A172 (cell line): ENCODE data around the gene SYNE1. TPM values are rescaled to one million over a fixed set of nuclear protein-coding genes. Genes with fewer than 3 reads are reported as not detected.
"Not testable (repeated sequence)": the region's sequence is repeated elsewhere in the genome, so short reads cannot be mapped to it uniquely, and the experiment has no call there.

Experiments used
- DNase-seq: peaks from one replicate; pipeline ENCODE4 v3.0.0-alpha.2; 2015; ENCODE audit warnings: low spot score
- total RNA-seq: library from RNA; depleted of rRNA; stranded (reverse); fragments of >200 nt; shearing (Covaris generic); gene quantifications from 2 replicates; pipeline ENCODE4 v1.2.3, GENCODE V29; 2014

SYNE1 gene
- total RNA-seq, 1 experiment from 2014 or later, result 43.9 TPM

GRCh38 chr6:152138344-152138743 lies 498.8 kb downstream of the SYNE1 start:
- not testable (repeated sequence) for DNase-seq

DNA sequence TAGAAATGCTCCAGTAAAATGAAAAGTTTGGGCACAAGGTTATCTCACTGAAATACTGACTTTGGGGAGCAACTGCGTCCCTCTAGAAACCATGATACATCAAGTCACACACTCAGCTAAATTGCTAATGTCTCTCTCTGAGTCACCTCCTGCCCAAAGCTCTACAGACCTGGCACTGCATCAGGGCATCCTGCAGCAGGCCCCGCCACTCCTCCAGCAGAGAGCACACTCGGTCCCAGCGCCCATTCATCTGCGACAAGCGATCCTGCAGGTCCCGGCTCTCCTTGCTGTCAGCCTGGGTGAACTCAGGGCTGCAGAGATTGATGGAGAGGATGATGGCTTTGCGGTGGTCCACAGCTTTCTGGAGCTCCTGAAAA lies 500.7 kb downstream of the SYNE1 start:
- peak; percentile 16 for DNase-seq

GRCh38 chr6:152135755-152136448 lies 501.3 kb downstream of the SYNE1 start:
- no peak for DNase-seq

- no peak for DNase-seq
Measured at GRCh38 chr6:152130441-152130840, 506.7 kb downstream of the SYNE1 start.

DNA sequence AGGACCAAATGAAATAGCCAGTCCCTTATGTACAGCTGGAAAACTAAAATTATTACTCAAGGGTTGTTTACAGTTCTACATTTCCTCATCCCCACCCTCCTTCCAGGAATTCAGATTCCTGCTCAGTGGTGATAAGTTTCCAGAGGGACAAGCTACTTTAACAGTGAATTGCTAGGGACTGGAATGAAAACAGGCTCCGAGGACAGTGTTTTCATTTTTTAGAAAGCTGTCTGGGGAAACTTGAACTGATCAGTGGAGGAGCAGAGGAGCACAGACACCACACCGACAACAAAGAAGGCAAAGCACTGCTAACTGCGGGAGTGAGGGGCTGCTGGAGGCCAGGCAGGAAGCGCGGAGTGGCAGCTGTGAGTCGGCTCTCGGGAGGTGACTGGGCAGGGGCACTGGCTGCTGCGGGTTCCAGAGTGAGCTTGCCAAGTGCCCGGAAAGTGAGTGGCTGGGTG lies 507.4 kb downstream of the SYNE1 start:
- DNase-seq, result no peak

DNA sequence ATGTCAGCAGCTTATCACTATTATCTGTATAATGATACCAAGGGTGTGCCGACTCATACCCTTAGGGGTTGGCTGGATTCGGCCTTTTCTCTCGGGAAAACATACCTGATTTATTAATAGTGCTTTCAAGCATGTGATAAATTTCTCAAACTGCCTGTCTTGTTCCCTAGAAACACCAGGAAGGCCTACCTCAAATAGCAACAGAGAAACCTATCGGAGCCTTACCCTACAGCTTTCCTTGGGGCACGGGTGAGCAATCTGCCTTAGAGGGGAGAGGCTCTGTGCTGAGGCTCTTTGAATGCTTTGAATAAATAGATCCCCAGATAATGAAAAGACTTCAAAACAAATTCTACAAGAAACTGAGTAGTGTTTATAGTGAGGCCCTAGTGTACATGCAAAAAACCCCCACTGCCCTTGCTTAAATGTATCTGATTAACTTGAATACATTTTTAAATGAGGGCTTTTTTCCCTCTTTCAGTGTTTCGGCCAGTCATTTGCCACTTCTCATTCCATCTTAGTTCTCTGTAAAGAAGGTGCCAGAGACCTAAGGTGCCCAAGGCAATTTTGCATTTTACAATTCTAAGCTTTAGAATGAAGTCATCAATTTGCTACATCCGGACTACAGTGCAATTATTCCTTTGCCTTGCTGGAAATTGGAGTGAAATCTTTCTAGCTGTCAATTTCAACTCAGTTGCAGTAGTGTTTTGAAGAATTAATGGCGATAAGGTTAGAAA lies 509.6 kb downstream of the SYNE1 start:
- DNase-seq, result no peak

DNA sequence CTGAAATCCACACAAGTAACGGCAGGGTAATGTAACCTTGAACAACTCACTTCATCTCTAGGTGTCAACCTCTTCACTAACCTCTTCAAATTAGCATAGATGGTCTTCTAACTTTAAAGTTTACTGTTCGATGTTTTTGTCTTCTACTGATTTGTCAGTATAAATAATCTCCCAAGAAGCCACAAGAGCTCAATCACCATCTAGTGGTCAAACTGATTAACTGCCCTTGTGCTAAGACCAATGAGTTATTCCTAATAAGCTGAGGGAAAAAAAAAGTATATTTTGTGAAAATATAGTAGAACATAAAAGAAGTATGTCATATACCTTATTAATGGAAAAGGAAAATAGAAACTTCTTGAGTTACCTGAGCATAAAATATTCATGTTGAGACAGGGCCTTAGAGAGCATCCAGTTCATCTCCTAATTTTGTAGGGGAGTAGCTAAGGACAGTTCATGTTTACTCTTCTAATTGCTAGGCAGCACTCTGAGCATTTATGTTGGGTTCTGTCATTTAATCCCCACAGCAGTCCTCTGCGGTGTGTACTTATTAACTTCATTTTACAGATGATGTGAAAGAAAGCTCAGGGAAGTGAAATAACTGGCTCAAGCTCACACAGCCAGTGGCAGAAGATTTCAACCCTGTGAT lies 512.6 kb downstream of the SYNE1 start:
- DNase-seq, result peak; percentile 46

GRCh38 chr6:152123076-152123475 lies 514.1 kb downstream of the SYNE1 start:
- DNase-seq, result no peak

DNA sequence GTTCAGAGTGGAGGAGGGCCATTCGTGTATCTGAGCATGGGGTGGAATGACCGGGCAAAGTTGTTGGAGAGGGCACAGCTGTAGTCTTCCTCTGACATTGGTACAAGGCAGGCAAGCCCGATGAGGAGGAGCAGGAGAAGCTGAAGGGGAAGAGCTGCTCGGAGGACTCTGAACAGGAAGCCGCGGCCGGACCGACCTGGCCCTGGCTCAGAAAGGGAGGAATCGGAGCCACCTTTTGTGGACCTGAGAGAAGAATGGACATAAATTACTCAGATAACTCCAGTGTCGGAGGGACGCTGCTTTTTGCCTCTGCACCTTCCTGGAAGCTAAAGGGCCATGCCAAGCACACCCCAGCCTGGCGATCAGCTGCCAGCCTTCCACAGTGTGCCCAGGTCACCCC lies 514.7 kb downstream of the SYNE1 start:
- DNase-seq, result no peak

DNA sequence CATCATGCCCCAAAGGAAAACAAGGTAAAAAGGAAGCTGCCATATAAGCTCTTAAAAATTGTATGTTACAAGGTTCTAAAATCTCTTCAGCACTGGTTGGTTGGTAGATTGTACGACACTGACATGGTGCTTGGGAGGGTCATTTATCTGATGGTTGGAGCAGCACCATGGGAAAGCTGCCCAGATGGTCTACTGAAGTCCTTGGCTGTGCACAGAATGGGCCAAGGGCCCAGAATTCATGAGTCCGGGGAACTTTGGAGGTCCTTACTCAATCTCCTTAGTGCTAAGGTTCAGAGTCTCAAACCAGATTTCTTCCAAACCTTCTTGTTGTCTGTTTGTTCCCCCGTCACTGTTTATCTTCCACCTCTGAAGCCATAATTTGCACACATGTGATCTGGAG lies 515.3 kb downstream of the SYNE1 start:
- DNase-seq, result no peak

- DNase-seq, result no peak
Measured at GRCh38 chr6:152119831-152120230, 517.3 kb downstream of the SYNE1 start.

GRCh38 chr6:152118678-152119077 lies 518.5 kb downstream of the SYNE1 start:
- DNase-seq, result no peak

DNA sequence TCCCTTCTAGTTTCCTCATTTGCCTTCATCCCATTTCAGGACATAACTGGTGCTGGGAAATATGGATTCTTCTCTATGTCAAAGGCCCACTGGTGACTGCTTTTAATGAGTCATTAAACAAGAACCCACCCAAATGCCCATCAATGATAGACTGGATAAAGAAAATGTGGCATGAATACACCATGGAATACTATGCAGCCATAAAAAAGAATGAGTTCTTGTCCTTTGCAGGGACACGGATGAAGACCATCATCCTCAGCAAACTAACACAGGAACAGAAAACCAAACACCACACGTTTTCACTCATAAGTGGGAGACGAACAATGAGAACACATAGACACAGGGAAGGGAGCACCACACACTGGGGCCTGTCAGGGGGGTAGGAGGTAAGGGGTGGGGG lies 518.9 kb downstream of the SYNE1 start:
- DNase-seq, result no peak

- DNase-seq, result no peak
Measured at GRCh38 chr6:152117156-152118133, 519.7 kb downstream of the SYNE1 start.

DNA sequence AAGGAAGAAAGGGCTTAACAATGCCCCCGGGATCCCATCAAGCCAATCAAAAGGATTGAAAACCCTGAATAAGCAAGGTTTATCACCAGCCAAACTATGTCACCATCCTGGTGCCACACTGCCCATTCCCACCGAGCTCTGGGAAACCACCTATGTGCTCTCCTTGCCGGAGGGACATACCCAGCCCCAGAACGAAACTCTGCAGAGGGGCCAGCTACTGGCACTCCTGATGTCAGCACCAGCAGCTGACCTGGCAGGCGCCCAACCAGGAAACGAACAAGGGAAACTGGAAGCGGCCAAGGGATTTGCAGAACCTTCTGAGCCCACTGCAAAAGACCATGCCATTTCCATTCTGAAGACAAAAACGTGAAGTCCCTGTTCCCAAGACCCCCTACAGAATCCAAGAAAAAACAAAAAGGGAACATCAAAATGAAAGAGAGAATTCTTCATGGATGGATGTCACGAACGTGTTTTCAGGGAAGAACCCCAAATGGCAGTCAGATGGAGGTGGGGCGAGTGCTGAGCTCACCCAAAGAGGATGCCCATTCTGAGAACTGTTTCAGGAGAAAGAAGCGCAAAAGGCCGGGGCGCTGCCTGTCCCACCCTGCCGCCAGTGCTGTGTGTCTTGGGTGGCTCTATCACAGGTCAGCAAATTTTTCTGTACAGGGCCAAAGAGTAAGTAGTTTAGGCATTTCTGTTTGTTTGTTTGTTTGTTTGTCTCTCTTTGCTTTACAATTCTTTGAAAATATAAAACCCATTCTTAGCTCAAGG lies 524.5 kb downstream of the SYNE1 start:
- no peak for DNase-seq

DNA sequence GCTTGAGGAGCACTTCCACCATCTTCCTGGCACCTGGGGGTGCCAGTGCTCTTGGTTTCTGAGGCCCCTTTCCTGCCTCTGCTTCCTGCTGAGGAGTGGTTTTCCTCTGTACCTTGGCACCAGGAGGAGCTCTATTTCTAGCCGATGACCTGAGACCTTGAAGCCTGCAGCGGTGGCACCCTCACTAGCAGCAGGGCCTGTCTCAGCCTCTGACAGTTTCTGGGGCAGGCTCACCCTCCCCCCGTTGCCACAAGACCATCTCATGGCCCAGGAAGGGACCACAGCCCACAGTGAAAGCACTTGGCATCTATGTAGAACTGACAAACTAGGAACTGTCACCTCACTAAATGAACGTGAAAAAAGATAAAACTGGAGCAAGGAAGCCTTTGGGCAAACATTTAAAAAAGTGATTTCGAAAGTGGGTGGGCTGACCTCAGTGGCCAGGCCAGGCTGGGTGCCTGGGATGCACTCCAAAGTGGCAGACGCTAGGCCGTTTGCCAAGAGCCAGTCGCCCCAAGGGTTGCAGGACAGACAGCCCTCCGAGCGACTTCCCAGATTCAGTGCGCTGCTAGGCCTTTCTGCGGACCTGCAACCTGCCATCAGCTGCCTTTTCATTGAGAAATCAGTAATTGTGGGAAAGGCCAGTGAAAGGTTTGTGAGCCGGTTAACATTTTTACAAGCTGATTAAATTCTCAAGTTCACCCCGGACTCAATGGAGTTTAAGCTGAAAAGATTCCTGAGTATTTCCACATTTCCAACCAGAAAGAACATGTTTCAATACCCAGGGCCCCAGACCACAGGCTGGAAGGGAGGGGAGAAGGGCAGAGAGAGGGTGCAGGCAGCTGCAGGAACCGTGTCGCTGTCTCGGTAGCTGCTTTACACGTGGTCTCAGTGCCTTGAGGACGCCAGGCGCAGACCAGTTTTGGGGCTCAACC lies 526.0 kb downstream of the SYNE1 start:
- DNase-seq, result no peak

- no peak for DNase-seq
Measured at GRCh38 chr6:152107973-152108372, 529.2 kb downstream of the SYNE1 start.

- DNase-seq, result peak; percentile 45
Measured at GRCh38 chr6:152100183-152100618, 537.0 kb downstream of the SYNE1 start.

DNA sequence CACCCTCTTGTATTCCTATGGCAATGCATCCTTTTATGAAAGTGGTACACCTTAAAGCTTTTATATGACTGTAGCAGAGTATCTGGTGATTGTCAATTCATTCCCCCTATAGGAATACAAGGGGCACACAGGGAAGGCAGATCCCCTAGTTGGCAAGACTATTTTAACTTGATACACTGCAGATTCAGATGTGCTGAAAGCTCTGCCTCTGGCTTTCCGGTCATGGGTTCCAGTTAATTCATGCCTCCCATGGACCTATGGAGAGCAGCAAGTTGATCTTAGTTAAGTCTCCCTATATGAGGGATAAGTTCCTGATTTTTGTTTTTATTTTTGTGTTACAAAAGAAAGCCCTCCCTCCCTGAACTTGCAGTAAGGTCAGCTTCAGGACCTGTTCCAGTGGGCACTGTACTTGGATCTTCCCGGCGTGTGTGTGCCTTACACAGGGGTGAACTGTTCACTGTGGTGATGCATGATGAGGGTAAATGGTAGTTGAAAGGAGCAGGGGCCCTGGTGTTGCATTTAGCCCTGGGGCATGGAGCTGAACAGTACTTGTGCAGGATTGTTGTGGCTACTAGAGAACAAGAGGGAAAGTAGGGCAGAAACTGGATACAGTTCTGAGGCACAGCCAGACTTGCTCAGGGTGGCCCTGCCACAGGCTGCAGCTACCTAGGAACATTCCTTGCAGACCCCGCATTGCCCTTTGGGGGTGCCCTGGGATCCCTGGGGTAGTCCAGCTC lies 537.5 kb downstream of the SYNE1 start:
- DNase-seq, result no peak
